ENCODE data around the gene RPS21.

Gene RPS21

DNA sequence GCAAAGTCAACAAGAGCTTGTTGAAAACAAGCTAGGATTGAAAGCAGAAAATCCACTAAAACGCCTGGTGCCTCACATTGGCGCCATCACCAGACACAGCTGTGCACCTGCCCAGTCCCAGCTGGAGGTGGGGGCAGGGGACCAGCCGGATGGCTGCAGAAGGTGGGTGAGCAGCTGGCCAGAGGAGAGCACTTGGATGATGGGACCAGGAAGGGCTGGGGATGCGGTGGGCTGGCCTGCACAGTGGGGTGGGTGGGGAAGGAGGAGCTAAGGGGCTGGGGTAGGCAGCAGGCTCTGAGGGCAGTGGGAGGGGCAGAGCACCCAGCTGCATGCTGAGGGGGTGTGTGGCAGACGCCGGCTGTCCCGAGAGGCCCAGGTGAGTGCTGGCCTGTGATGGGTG, 13.1 kb downstream of the RPS21 start:
- no peak for DNase-seq

- no peak for DNase-seq
Measured at GRCh38 chr20:62400541-62400940, 13.6 kb downstream of the RPS21 start.

GRCh38 chr20:62401331-62401779, 14.5 kb downstream of the RPS21 start:
- no peak for DNase-seq

GRCh38 chr20:62402456-62403150, 15.7 kb downstream of the RPS21 start:
- no peak for DNase-seq

GRCh38 chr20:62403331-62403730, 16.4 kb downstream of the RPS21 start:
- no peak for DNase-seq

DNA sequence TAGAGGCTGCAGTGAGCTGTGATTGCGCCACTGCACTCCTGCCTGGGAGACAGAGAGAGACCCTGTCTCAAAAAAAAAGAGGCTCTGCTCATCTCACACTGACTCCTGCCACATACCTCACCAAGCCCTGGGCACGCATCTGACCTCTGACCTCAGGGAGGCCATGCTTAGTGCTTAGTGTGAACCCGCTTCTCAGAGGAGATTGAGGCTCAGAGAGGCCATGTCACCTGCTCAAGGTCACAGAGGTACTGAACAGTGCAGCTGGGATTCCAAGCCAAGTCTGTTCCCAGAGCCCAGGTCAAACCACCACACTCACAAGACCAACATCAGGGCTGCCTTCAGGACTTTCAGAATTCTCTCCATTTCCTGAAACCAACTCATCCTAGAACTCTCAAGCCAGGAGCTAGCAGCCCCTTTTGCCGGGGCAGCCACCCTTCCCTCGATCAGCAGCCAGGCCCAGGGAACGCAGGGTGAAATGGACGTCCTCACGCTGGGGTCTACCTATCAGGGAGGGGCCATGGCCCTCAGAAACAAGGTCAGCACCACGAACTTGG, 17.3 kb downstream of the RPS21 start:
- no peak for DNase-seq

GRCh38 chr20:62404761-62405107, 17.8 kb downstream of the RPS21 start:
- DNase-seq: no peak

DNA sequence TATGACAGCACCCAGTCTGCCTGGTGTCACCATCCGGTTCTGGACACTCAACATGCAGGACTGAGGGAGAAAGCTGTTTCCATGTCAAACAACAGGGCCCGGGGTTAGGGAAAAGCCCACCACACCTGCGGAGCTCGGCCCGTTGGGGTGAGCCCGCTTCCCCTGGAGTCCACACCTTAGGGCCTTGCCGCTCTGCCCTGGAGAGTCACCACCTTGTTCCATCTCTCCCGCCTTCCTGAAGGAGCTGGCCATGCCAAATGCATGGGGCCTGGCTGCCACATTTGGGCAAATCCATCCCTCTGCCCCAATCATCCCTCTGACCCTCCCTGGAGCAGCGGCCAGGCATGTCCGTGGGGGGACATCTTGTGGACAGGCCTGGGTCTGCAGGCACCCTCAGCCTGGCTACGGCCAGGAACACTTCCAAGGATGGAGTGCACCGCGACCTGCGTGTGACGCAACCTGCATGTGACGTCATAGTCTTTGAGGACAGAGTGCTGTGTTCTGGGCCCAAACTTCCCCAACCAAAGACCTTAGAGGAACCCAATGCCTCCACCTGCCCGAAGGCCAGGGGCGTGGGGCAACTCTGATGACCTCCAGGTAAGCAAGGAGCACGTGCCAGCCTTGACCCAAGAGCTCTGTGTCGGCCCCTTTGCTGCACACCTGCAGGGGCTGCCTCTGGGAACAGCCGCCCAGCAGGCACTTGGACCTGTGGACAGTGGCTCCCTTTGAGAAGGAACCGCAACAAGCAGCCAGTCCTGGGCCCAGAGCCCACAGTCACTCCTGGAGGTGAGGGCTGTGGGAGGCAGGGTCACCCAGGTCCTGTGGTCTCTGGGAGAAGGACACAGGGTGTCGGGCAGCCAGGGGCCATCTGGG, 18.4 kb downstream of the RPS21 start:
- no peak for DNase-seq

- no peak for DNase-seq
Measured at GRCh38 chr20:62405981-62406513, 19.1 kb downstream of the RPS21 start.

GRCh38 chr20:62406635-62407176, 19.8 kb downstream of the RPS21 start:
- DNase-seq: no peak

GRCh38 chr20:62407221-62407992, 20.5 kb downstream of the RPS21 start, which contains the start of gene CABLES2:
Gene CABLES2 (minus strand): TSS chr20:62407285. CDS start chr20:62407276, 9 bp downstream.
- DNase-seq: peak; percentile 95

GRCh38 chr20:62408055-62408454, 21.2 kb downstream of the RPS21 start:
- DNase-seq: no peak

DNA sequence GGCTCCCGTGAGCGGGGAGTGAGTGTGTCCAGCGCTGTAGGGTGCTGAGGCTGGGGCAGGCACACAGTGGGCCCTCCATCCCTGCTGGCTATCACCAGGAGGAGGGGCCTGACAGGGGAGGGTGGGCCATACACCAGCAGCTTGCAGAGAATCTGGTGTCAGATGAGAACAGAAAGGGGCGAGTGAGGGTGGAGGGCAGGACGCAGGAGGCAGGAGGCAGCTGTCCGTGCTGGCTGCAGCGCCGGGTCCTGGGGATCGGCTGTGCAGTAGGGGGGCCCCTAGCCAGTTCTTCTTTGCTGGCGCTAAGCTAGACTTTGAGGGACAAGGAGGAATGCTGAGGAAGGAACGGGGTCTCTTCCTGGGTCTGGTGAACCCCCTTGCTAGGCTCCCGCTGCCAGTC, 21.7 kb downstream of the RPS21 start:
- DNase-seq: no peak

- DNase-seq: no peak
Measured at GRCh38 chr20:62409086-62409853, 22.4 kb downstream of the RPS21 start.

DNA sequence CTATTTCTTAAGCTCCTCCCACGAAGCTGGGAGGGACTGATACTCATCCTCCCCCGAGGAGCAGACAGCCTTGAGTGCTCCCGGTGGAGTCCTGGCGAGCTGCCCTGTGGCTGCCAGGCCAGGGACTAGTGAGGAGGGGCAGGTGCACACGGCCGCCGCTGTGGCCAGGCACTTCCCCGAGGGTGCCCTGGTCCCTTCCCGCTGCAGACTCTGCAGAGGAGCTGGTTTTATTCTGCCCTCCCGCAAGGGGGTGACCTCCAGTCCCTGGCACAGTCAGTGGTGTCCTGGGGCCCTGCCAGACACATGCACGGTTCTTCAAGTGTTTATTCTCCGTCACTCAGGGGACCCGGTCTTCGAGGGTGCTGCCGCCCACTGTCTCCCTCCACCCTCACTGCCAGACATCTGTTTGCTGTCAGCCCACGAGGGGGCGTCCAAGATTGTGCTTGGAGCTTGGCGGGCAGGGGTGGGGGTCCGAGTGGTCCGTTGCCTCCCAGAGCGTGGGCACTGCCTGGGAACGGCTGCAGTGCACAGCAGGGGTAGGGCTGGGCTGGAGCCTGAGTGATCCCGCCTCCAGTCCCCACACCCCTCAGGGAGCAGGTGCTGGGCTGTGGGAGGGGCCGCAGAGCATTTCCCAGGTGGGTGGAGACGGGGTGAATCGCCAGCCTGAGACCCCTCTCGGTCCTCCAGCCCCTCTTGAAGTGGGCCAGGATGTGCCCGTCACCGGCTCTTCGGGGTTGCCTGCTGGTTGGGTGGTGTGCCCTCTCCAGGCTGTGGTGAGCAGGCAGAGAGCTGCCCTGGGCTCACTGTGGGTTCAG, 23.2 kb downstream of the RPS21 start:
- DNase-seq: no peak

- DNase-seq: no peak
Measured at GRCh38 chr20:62410746-62411478, 24.0 kb downstream of the RPS21 start.

DNA sequence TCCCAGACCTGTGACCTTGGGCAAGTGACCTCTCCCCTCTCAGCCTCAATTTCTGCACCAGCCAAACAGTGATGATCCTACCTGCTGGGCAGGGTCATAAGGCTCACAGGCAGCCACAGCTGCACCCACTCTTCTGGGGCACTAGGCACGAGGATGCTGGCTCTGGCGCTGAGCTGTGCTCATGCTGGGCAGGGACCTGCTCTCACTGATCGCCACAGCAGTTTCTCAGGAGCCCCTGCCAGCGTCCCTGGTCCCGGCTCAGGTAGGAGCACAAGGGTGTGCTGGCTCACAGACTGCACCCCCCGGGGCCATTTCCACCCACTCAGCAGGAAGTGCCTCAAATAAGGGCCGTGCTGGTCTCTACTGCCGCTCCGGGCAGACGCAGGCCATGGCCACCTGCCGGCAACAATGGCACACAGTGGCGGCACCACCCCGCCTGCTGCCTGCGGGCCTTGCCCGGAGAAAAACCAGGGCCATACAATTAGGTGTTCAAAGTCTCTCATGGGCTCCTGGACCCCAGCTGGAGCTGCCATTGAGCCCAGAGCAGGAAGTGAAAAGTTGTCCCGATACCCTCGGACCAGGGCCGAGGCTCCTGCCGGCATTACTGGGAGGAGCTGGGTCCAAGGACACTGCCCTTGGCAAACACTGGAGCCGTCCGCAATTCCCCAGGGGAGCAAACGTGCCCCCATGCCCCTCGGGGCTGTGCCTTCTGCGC, 24.7 kb downstream of the RPS21 start:
- no peak for DNase-seq

DNA sequence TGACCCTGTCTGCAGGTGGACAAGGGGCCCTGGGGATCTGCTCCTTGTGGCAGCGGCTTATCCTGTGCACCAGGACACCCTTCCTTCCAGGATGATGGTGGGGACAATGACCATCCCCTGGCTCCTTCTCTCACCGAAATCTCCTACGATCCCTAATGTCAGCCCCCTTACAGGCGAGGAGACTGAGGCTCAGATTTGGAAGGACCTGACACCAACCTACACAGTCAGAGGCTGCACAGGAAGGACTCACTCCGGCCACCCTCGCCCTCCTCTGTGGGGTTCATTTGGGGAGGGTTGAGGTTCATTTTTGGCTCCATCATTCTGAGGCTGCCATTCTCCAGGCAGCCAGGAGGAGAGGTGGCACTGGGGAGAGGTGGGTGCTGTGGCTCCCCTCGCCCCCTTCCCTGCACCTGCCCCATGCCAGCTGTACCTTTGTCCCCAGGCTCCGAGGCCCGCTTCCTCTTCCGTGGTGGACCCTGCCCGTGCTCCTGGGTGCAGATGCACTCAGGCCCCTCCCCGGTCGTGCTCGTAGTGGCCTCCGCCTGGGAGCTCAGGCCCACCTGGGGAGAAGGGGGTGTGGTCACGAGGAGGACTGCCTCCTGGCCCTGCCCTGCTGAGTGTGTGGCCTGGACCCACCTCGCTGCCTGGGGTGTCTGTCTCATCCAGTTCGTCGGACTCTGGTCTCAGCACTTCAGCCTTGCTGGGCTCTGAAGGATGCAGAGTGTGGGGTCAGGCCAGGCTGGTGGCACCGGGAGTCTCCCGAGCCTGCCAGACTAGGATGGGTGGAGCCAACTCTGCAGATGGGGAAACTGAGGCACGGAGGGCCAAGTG, 25.5 kb downstream of the RPS21 start:
- no peak for DNase-seq
